Activated T-cell treated with anti-CD3 and anti-CD28 coated beads, Interleukin-2, amount 50 U/mL, for 1 hour (primary cell): ENCODE measurements around the gene HORMAD2.

Experiments used
- DNase-seq: peaks from one replicate; pipeline ENCODE4 v3.0.0-alpha.2; 2020

The HORMAD2 gene, protein sequence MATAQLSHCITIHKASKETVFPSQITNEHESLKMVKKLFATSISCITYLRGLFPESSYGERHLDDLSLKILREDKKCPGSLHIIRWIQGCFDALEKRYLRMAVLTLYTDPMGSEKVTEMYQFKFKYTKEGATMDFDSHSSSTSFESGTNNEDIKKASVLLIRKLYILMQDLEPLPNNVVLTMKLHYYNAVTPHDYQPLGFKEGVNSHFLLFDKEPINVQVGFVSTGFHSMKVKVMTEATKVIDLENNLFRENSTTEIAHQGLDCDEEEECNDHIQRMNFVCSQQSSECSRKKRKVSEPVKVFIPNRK

DNA sequence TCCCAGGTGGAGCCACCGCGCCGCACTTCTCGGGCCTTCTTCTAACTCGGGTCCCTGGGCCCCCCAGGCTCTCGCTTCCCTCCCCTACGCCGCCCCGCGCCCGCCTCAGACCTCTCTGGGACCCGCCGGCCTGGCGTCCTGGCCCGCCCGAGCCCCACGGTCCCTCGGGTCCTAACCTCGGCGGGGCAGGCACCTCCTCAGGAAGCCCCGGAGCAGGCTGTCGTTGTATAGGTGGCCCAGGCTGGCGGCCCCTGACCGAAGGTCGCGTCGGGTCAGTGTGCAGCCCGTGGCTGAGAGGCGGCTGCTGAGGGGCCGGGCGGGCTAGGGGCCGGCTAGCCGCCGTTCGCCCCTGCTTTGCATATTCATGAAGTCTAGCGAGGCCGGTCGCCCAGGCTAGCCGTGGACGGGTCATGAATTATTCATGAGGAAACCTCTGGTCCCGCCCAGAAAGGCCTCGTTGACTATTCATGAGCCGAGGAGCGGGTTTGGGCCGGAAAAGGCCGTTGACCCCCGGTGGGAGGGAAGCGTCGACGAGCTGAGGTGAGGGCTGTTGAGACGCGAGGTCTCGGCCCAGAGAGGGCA is at the start of gene HORMAD2:
Gene HORMAD2 (plus strand): TSS at position 513 of the 582 bp plus-strand sequence. CDS start 13,489 bp downstream, outside the sequence.
- no peak for DNase-seq

DNA sequence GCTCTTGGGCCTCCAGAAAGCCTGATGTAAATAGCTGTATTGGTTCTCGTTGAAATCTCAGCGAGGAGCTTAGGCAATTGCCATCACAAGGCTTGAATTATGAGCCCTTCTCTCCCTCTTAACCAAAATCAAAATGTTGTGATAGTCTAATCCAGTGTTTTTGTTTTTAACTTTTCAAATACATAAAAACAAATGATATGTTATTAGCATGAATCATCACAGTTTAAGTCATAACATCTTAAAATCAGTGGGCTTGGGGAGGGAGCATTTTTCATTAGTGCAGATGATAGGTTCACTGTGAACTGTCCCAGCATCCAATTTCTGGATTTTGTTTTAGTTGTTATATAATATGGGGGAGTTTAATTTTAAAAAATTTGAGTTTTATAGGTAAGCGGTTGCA is 48.9 kb upstream of the HORMAD2 start:
- no peak for DNase-seq

DNA sequence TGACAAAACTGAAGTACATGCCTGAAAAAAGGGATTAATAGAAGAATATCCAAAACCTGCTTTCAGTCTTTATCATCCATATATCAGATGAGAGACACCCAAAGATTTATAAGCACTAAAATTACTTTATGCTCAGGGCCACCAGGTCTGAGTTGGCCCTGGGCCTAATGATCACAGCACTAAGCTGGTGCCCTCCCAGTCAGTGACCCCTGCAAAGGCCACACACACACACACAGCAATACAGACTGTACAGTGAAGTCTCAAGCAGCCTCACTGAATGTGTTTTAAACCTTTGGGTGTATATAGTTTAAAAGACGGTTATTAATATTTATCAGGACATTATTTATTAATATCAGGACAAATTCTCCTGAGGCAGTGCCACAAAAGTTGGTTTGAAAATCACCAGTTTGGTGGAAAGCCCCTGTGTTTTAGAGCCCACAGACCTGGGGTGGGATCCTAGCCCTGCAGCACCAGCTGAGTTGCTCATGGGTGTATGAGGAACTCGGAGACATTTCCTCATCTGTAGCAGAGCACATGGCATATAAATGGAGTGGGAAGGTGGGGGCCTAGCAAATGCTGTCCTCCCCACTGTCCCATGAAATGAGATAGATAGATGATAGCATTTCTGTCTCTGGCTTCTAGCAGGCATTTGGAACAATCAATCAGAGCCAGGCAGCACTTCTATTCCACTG is 48.4 kb upstream of the HORMAD2 start:
- no peak for DNase-seq

DNA sequence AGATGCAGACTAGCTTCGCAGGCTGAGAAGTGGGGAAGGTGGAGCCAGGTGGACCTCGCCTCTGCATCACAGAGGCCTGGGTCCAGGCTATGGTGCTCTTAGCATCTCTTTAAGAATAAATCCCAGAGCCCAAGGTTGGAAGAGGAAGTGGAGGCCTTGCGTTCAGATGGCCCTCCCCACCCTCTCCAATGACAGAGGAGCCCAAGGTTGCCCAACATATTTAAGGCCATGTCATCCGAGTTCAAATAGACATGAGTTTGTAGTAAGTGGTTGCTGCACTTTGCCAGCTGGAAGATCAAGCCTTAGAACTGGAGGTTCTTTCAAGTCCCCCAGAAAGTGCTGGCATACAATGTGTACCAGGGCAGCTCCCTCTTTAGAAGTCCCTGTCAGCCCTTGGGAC is 47.1 kb upstream of the HORMAD2 start:
- no peak for DNase-seq

DNA sequence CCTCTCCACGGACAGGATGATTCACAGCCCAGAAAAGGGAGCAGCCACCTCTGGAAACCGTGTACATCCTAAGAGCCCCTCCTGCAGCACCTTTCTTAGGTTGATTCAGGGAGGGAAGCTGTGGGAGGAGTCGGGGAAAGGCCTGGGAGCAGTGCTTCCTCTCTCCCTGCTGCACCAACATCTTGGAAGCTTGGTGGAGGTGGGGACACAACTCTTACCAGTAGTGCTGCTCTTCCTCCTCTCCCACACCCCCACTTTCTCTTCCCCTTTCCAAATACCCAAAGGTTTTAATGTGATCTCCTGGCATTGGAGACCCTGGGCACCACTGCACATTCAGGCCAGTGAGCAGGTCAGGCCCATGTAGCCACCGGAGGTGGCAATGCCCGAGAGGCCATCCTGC is 46.4 kb upstream of the HORMAD2 start:
- no peak for DNase-seq

DNA sequence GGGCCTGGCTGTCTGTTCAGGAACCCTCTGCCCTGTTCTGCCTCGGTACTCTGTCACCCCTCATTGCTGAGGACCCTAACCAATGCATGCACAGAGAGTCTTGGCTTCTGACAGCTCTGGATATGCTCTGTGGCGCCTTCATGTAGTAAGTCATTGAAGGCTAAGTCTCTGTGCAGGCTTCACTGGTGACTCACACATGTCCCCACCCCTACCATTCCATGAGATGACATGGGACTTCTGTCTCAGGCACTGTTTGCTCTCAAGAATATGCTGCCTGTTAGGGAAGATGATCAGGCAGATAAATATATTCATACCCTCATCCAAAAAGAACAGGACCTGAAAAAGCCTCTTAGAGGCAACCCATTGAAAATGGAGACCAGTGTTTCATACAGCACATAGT is 43.6 kb upstream of the HORMAD2 start:
- DNase-seq, result no peak

DNA sequence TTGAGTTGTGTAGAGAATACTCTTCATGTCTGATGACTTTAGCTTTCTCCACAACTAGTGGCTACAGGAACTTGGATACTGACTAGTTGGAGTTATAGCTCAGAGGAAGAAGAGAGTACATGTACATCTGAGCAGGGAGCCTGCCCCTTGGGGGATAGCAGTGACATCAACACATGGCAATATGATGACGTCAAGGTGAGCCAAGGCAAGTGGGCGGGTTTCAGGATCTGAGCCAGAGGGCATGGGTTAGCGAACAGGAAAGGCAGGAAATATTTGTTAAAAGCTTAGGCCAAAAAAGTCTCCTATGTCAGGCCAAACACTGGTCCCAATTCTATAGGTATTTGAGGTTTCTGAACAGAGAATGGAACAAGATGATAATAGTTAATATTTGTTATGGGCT is 42.0 kb upstream of the HORMAD2 start:
- no peak for DNase-seq

DNA sequence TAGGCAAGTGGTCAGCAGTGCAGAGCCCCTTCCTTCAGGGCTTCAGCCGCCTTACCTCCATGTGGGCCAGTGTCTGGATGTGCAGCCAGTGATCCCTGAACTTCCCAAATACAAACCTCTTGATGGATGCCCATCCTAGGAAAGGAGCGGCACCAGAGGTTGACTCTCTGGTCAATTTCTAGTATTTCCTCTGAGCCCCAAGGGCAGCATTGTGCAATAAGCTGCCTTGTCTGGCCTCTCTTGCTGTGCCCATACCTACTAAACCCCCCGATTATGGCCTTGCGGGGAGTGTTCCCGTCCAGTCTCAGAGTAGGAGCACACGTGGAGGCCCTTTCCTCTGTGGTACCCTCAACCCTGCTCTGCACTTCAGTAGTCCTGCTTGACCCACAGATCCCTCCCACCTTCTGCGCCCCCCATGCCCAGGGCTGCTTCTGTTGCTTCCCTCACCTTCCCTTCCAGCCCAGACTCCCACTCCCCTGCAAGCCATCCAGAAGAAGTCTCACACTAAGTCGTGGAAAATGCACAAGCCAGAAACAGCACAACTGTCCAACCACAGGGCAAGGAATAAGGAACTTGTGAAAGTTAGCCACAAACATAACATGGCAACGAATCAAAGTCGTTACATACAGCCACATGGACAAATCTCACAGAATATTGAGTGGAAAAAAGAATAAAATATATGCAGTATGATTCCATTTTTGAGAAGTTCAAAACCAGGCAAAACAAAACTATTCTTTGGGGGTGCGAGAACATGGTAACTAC is 39.6 kb upstream of the HORMAD2 start:
- no peak for DNase-seq

DNA sequence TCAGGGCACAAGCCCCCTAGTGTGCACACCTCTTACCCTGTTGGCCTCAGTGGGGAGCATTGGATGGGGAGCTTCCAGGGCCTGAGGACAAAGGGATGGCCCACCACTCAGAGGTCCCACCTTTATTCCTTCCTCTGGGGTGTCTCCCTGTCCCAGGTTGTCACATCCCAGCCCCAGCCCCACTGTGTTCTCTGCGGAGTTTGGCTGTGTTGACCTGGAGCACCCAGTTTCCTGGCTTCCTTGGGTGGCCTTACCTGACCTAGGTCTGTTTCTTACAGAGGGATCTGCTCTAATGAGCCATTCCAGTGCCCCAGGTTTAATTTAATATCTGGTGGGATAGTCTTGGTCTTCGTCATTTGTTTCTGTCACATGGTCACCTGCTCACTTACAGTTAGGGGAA is 38.8 kb upstream of the HORMAD2 start:
- DNase-seq, result no peak

DNA sequence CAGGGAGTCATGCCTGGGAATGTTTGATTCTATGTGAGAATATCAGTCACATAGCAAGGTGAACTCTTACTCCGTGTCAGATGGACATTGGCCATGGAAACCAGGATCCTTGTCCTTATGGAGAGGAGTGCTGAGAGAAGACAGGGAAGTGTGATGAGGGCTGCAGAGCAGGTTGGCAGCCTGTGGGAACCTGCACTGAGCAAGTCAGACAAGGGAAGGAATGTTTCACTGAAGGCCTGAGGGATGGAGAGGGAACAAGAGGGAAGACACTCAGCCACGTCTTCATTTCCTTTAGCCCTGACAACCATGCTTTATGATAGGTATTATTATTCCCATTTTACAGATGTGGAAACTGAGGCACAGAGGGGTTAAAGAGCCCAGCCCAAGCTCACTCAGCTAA is 38.4 kb upstream of the HORMAD2 start:
- no peak for DNase-seq

DNA sequence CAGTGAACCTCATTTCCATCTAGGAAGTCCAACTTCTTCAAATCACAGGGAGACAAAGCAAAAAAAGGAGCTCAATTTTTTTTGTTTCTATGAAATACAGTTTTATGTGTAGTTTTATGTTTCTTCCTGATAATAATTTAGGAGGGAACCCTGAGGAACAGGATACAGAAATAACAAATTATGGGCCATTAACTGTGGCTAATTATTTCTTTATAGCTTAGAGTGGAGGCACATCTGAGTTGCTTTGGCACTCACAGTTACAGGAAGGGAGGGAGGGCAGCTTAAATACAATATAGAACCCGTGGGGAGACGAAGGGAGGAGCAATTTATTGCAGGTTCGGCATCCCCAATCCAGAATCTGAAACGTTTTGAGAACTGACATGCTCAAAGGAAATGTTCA is 37.1 kb upstream of the HORMAD2 start:
- DNase-seq, result no peak

DNA sequence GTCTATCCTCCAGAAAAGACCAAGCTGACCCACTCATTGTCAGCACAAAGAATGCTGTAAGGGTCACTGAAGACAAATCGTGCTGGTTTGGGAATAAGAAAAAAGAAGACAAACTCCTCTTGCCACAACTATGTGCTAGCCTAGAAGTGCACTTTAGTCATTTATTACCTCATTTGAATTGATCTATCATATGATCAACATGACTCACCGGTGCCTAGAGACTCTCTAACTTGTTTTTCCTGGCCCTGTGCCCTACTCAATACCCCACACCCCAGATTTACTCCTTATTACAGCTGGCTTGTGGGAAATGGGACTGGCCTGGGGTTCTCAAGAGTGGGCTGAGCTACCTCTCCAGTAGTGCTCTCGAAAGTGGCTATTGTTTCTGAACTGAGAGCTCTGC is 35.9 kb upstream of the HORMAD2 start:
- no peak for DNase-seq

DNA sequence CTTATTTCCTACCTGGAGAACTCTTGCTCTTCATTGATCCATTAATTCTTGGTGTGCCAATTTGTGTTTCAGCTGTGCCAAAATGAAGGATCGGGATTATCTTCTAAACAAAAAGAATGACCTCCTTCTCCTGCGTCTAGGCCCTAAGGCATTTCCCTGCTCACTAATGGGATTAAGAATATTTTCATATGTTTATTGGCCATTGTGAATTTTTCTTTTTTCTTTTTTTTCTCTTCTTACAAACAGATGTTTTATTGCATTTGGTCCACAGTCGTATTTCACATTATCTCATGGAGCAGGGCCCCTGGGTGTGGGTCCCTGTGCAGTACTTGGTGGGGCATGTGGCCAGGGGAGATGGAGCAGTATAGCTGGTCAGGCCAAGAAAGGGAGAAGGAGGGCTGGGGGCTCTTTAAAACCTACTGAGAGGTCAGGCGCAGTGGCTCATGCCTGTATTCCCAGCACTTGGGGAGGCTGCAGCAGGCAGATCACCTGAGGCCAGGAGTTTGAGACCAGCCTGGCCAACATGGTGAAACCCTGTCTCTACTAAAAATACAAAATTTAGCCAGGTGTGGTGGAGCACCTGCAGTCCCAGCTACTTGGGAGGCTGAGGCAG is 35.3 kb upstream of the HORMAD2 start:
- no peak for DNase-seq

DNA sequence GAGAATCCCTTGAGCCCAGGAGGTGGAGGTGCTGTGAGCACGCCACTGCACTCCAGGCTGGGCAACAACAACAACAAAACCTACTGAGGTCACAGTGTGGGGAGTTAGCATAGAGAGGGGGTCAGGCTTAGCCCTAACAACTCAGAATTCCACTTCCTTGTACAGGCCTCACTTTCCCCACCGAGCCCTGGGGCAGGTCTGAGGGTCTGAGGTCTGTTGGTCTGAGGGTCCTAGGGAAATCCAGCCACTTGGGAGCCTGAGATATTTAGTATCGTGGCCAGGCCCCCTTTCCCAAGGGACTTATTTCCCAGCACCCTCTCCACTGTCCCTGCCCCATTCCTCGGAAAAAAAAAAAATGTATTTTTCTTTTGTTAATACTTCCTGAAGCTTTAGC is 34.8 kb upstream of the HORMAD2 start:
- DNase-seq, result no peak

DNA sequence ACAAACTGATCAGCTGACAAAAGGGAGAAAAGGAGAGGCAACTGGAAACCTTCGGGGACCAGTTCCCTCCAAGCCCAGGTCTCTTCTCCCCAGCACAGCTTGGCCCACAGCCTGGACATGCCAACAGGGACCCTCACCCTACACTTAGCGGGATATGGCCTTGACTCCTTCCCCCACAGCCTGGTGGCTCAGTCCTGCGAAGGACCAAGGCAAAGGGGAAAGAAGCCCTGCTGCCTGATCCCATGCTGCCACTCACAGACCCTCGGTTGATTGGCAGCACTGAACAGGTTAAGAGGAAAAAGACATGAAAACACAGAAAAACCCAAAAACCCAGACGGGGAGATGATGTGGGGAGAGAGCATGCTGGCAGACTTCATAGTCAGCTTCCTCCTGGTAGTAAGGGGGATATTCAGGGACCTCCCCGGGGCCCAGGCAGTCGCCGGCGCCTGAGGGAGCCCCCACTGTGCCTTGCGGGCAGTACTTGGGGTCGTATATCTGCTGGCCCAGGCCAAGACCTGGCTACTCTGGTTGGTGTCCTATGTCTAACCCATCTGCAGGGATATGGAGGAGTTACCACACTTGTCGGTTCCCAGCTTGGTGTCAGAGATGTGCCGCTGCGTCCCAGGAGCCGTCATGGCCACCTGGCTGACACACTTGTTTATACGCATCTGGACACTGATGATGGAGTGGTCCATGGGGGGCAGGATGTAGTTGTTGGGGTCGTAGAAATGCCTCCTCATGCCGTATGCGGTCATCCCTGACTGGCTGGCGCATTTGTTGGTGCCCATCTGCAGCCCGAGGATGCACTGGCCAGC is 34.2 kb upstream of the HORMAD2 start:
- no peak for DNase-seq

DNA sequence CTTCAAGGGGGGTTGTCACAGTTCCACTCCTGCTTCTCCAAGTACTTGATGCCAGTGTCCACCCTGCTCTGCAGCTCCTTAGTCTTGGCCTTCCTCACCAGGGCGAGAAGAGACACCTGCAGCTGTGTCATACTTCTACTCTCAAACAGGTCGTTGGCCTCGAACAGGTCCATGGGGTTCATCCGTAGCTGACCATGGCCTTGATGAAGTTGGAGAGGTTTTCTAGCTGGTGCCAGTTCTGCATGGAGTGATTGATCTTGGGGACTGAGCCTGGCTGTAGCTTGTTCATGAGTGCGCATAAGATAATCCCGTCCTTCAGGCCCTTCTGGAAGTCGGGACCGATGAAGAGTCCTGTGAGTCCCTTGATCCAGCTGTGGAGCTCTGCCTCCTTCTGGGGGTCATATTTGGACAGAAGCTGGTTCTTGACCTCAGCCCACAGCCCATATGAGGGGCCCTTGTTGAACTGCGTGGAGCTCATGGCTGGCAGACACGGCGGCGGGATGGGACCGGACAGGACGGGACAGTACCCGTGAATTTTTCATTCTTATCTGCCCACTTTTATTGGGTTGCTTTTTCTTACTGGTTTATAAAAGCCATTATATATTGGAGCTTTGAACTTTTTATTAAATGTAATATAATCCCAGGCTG is 33.4 kb upstream of the HORMAD2 start:
- DNase-seq, result no peak

DNA sequence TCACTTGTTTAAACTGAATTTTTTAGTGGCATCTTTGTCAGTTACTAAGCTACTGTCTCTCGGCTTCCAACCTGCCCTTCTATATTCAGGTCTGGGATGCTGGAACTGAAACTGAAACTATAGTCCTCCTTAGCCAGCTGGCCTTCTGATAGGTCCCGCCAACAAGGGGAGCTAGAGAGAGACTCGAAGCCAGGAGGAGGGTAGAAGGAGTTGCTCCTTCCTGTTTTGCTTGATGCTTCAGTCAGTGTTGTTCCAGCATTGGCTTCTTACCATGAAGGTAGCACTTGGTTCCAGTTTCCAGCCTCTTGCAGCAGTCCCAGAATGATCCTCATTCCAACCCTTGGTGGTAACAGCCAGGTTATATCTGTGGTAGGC is 32.9 kb upstream of the HORMAD2 start:
- DNase-seq, result no peak

DNA sequence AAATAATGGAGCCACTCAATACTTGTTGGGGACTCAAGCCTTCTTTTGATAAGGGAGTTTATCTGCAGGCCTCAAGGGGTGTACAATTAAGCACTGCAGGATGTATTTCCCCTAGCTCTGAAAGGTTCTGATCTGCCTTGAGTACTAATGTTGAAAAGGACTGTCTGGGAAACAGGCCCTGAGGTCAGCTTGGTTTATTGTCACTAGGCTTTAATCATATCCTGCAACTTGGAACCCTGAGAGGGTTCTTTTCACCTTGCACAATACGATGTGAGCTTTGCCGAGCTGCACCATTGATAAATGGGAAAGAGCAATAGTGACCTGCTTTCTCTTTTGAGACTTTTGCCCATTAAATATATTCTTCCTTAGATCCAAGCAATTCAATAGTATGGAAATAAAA is 31.6 kb upstream of the HORMAD2 start:
- no peak for DNase-seq

DNA sequence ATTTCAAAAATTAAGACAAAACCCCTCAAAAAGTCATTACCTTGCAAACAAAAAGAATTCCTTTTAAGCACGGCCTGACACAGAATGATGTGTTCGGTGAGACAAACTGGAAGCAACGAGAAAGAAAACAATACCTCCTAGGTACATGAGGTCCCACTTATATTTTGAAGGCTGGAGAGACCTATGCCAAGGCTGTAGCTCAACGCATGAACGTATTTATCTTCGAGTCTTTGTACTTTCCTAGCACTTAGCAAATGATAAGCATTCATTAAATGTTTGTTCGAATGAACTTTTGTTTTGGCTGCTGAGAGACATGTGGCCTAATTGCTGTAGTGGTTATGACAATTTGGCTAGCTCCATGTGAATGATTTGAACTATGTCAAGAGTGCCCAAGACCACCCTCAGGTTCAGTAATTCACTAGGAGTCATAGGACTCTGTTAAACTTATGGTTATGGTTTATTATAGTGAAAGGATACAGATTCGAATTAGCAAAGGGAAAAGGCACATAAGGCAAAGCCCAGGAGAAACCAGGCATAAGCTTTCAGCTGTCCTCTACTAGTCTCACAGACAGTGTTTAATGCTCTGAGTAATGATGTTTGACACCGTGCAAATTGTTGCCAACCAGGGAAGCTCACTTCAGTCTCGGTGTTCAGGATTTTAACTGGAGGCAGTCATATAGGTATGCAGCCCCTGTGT is 26.0 kb upstream of the HORMAD2 start:
- DNase-seq, result no peak

DNA sequence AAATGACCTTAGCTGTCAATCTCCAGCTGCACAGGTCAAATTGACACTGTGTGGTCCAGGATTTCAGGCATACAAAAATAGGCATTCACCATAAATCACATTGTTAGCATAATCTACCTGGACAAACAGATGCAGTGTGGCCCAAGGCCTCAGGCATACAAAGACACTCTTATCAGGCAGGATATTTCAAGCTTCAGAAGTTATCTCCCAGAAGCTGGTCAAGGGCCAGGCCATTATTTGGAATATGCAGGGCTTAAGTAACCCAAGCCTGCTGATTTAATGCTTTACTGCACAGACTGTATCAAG is 25.5 kb upstream of the HORMAD2 start:
- DNase-seq, result no peak

DNA sequence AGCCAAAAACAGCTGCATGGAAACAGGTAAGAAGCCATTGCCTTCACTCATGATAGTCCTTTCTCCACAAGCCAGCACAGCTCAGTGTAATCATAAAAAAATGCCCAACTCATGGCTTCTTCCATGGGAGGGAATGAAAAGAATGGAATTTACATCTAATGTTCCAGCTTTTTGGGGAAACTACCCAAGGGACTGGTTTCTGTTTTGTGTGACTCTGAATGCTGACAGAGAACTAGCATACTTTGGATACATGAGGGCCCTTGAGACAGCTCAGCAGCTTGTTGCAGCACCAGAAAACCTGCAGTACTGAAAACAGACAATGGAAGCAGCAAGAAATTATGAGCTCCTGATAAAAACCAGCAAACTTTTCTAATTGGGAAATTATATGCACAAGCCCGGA is 24.2 kb upstream of the HORMAD2 start:
- DNase-seq, result no peak
